GM13977 (cell line): ENCODE measurements around the gene HSP90AB1.

ENCODE experiments used
- DNase-seq: peaks from one replicate; pipeline ENCODE4 v3.0.0; 2012; ENCODE audit warnings: low spot score
- CTCF ChIP-seq: IDR thresholded peaks from 2 replicates; pipeline ENCODE4 v1.5.1; 2012; ENCODE audit warnings: mild to moderate bottlenecking, control low read depth; ENCODE audit not compliant: insufficient read depth; ENCODE audit errors: extremely low read depth, missing control alignments
- in situ Hi-C: fragments of 300-500 bp; cut with MboI; formaldehyde crosslinking; loops from one replicate; pipeline ENCODE4 v1.12.0; 2022; ENCODE audit warnings: low sequenced_read_pairs, low pct_unique_long_range_greater_than_20kb, mixed read lengths, inconsistent platforms; ENCODE audit not compliant: unreplicated experiment

Gene HSP90AB1

GRCh38 chr6:44264154-44265006 is 17.5 kb downstream of the HSP90AB1 start:
- peak; percentile 18 for TF ChIP-seq CTCF
- peak; percentile 78 for DNase-seq
- in situ Hi-C loops: no loop called here

GRCh38 chr6:44265007-44265721 is 18.3 kb downstream of the HSP90AB1 start, which contains the start of gene NFKBIE:
Gene NFKBIE (minus strand): TSS chr6:44265551. CDS start chr6:44265346, 205 bp downstream.
- TF ChIP-seq CTCF: peak; percentile 70
- in situ Hi-C loops: no loop called here
- peak; percentile 96 for DNase-seq

- TF ChIP-seq CTCF: no peak
- DNase-seq: no peak
- in situ Hi-C loops: no loop called here
Measured at GRCh38 chr6:44265722-44266233, 18.9 kb downstream of the HSP90AB1 start.

GRCh38 chr6:44266347-44266746 is 19.4 kb downstream of the HSP90AB1 start:
- in situ Hi-C loops: no loop called here
- peak; percentile 84 for DNase-seq
- no peak for TF ChIP-seq CTCF

- in situ Hi-C loops: no loop called here
- no peak for DNase-seq
- no peak for TF ChIP-seq CTCF
Measured at GRCh38 chr6:44267252-44267651, 20.4 kb downstream of the HSP90AB1 start.

- in situ Hi-C loops: no loop called here
- DNase-seq: peak; percentile 74
- peak; percentile 92 for TF ChIP-seq CTCF
Measured at GRCh38 chr6:44268095-44268628, 21.3 kb downstream of the HSP90AB1 start.
